ENCODE data around the gene CYP4Z1. TPM values are rescaled to one million over a fixed set of nuclear protein-coding genes. Genes with fewer than 3 reads are reported as not detected.
"Not testable (repeated sequence)": the region's sequence is repeated elsewhere in the genome, so short reads cannot be mapped to it uniquely, and the experiment has no call there.

CYP4Z1 gene
- total RNA-seq, 1 experiment from 2014 or later: not detected

GRCh38 chr1:47147047-47147785 is 80.2 kb downstream of the CYP4Z1 start:
- ATAC-seq: peak; percentile 58; the same call in 1 of the 2 replicates
- RAD21 ChIA-PET (ENCODE audit: low non-redundant PET in 1 of 2, low total read pairs in 2 of 2, uncharacterized antibody in 2 of 2, unreplicated experiment in 2 of 2): no interaction called here
- H4K20me1 ChIP-seq (ENCODE audit: insufficient read depth): no peaks in the 10 kb centered on the region
- H3K4me3 ChIP-seq (replicated peaks in 1 of 2; ENCODE audit: low read depth in 1 of 2, low read length in 2 of 2): no peak overlapping the region
- H3K4me2 ChIP-seq (ENCODE audit: low read length): no peak overlapping the region
- H3K9me2 ChIP-seq (ENCODE audit: insufficient read depth): no peaks in the 10 kb centered on the region
- H3K27me3 ChIP-seq (ENCODE audit: insufficient read depth, low read length): no peaks in the 10 kb centered on the region
- DNase-seq (ENCODE audit: low read depth, low spot score): no peak
- H3K79me2 ChIP-seq (ENCODE audit: insufficient read depth, low read length): no peaks in the 10 kb centered on the region
- no peaks in the 10 kb centered on the region for H3K4me1 ChIP-seq (ENCODE audit: control insufficient read depth in 1 of 2, insufficient read depth in 2 of 2, low read length in 2 of 2)
- intact Hi-C loops (cut with micrococcal nuclease): no loop called here
- H3K36me3 ChIP-seq (ENCODE audit: control insufficient read depth in 1 of 2, insufficient read depth in 2 of 2, low read length in 2 of 2): no peaks in the 10 kb centered on the region
- CTCF ChIA-PET: interaction anchor here (0.9 kb wide), 1 partner anchor 32 kb away, joined by 5 read pairs; no protein-coding TSS in a partner anchor
- BruUV-seq (replicated peaks): no TSS peak
- TF ChIP-seq SIN3A (IDR thresholded peaks at IDR 0.05; ENCODE audit: low read depth) (no peak), CTCF (IDR thresholded peaks at IDR 0.05 in 2 of 3, conservative IDR thresholded peaks at IDR 0.05 in 1 of 3; ENCODE audit: borderline replicate concordance in 1 of 3, insufficient read depth in 1 of 3, low read depth in 2 of 3, low read length in 2 of 3) (0 out of 6 replicates have a peak, but pooled peaks of 1 of the 3 experiments have one; percentile 4), EZH2phosphoT487 (IDR thresholded peaks at IDR 0.05; ENCODE audit: borderline replicate concordance) (no peak), SP1 (IDR thresholded peaks at IDR 0.05; ENCODE audit: low read depth) (no peak)
- H3K9me3 ChIP-seq (ENCODE audit: control insufficient read depth in 1 of 2, insufficient read depth in 1 of 2, low read depth in 1 of 2, low read length in 2 of 2): no peaks in the 10 kb centered on the region
- H3K27ac ChIP-seq (ENCODE audit: low read depth, low read length): no peak overlapping the region
- POLR2A ChIA-PET: no interaction called here
- no peak overlapping the region for H2AFZ ChIP-seq (ENCODE audit: low read depth, low read length, poor library complexity, severe bottlenecking)
- H3K9ac ChIP-seq (ENCODE audit: low read length): no peak overlapping the region

- H3K9me3 ChIP-seq (ENCODE audit: control insufficient read depth in 1 of 2, insufficient read depth in 1 of 2, low read depth in 1 of 2, low read length in 2 of 2); RAD21 ChIA-PET (ENCODE audit: low non-redundant PET in 1 of 2, low total read pairs in 2 of 2, uncharacterized antibody in 2 of 2, unreplicated experiment in 2 of 2); intact Hi-C loops (cut with micrococcal nuclease); POLR2A ChIA-PET; H3K79me2 ChIP-seq (ENCODE audit: insufficient read depth, low read length); ATAC-seq; H3K4me3 ChIP-seq (replicated peaks in 1 of 2; ENCODE audit: low read depth in 1 of 2, low read length in 2 of 2); H3K27me3 ChIP-seq (ENCODE audit: insufficient read depth, low read length); H3K4me1 ChIP-seq (ENCODE audit: control insufficient read depth in 1 of 2, insufficient read depth in 2 of 2, low read length in 2 of 2); BruUV-seq (replicated peaks); H3K9ac ChIP-seq (ENCODE audit: low read length); H3K27ac ChIP-seq (ENCODE audit: low read depth, low read length); H3K9me2 ChIP-seq (ENCODE audit: insufficient read depth); DNase-seq (ENCODE audit: low read depth, low spot score); H4K20me1 ChIP-seq (ENCODE audit: insufficient read depth); H2AFZ ChIP-seq (ENCODE audit: low read depth, low read length, poor library complexity, severe bottlenecking); H3K4me2 ChIP-seq (ENCODE audit: low read length); H3K36me3 ChIP-seq (ENCODE audit: control insufficient read depth in 1 of 2, insufficient read depth in 2 of 2, low read length in 2 of 2): not testable (repeated sequence)
- CTCF ChIA-PET: interaction anchor here (0.7 kb wide), 1 partner anchor 220 kb away, joined by 3 read pairs; no protein-coding TSS in a partner anchor
Observed at GRCh38 chr1:47149162-47149561, 82.1 kb downstream of the CYP4Z1 start.

GRCh38 chr1:47156457-47156856 is 89.4 kb downstream of the CYP4Z1 start:
- H4K20me1 ChIP-seq (ENCODE audit: insufficient read depth); H3K27ac ChIP-seq (ENCODE audit: low read depth, low read length); H2AFZ ChIP-seq (ENCODE audit: low read depth, low read length, poor library complexity, severe bottlenecking); DNase-seq (ENCODE audit: low read depth, low spot score); RAD21 ChIA-PET (ENCODE audit: low non-redundant PET in 1 of 2, low total read pairs in 2 of 2, uncharacterized antibody in 2 of 2, unreplicated experiment in 2 of 2); H3K79me2 ChIP-seq (ENCODE audit: insufficient read depth, low read length); H3K4me1 ChIP-seq (ENCODE audit: control insufficient read depth in 1 of 2, insufficient read depth in 2 of 2, low read length in 2 of 2); H3K9me3 ChIP-seq (ENCODE audit: control insufficient read depth in 1 of 2, insufficient read depth in 1 of 2, low read depth in 1 of 2, low read length in 2 of 2); BruUV-seq (replicated peaks); H3K9ac ChIP-seq (ENCODE audit: low read length); H3K27me3 ChIP-seq (ENCODE audit: insufficient read depth, low read length); CTCF ChIA-PET; H3K9me2 ChIP-seq (ENCODE audit: insufficient read depth); H3K4me2 ChIP-seq (ENCODE audit: low read length); POLR2A ChIA-PET; H3K36me3 ChIP-seq (ENCODE audit: control insufficient read depth in 1 of 2, insufficient read depth in 2 of 2, low read length in 2 of 2); intact Hi-C loops (cut with micrococcal nuclease); ATAC-seq; H3K4me3 ChIP-seq (replicated peaks in 1 of 2; ENCODE audit: low read depth in 1 of 2, low read length in 2 of 2): not testable (repeated sequence)

GRCh38 chr1:47157957-47158356 is 90.9 kb downstream of the CYP4Z1 start:
- H3K27ac ChIP-seq (ENCODE audit: low read depth, low read length); H3K9ac ChIP-seq (ENCODE audit: low read length); H4K20me1 ChIP-seq (ENCODE audit: insufficient read depth); intact Hi-C loops (cut with micrococcal nuclease); H3K36me3 ChIP-seq (ENCODE audit: control insufficient read depth in 1 of 2, insufficient read depth in 2 of 2, low read length in 2 of 2); H2AFZ ChIP-seq (ENCODE audit: low read depth, low read length, poor library complexity, severe bottlenecking); BruUV-seq (replicated peaks); POLR2A ChIA-PET; ATAC-seq; H3K27me3 ChIP-seq (ENCODE audit: insufficient read depth, low read length); H3K4me1 ChIP-seq (ENCODE audit: control insufficient read depth in 1 of 2, insufficient read depth in 2 of 2, low read length in 2 of 2); H3K79me2 ChIP-seq (ENCODE audit: insufficient read depth, low read length); H3K9me3 ChIP-seq (ENCODE audit: control insufficient read depth in 1 of 2, insufficient read depth in 1 of 2, low read depth in 1 of 2, low read length in 2 of 2); RAD21 ChIA-PET (ENCODE audit: low non-redundant PET in 1 of 2, low total read pairs in 2 of 2, uncharacterized antibody in 2 of 2, unreplicated experiment in 2 of 2); H3K4me3 ChIP-seq (replicated peaks in 1 of 2; ENCODE audit: low read depth in 1 of 2, low read length in 2 of 2); CTCF ChIA-PET; DNase-seq (ENCODE audit: low read depth, low spot score); H3K4me2 ChIP-seq (ENCODE audit: low read length); H3K9me2 ChIP-seq (ENCODE audit: insufficient read depth): not testable (repeated sequence)
